H1 (cell line): ENCODE results near the gene ZNF398. TPM values are rescaled to one million over a fixed set of nuclear protein-coding genes. Genes with fewer than 3 reads are reported as not detected.
A peak's percentile ranks its signal among the peaks of the same experiment; 100 is the strongest.

Experiments
- CTCF ChIA-PET: fragments of 300-600 bp; sonication (Branson Sonifier 250); formaldehyde crosslinking; loops from one replicate; lab custom pipeline; 2021; ENCODE audit not compliant: partially characterized antibody; lab: Charles Lee
- POLR2A ChIA-PET: fragments of 300-600 bp; sonication (Branson Sonifier 250); formaldehyde crosslinking; loops from one replicate; lab custom pipeline; 2021; ENCODE audit warnings: inconsistent platforms; ENCODE audit not compliant: partially characterized antibody; lab: Charles Lee
- DNase-seq, 2 experiments: peaks; one replicate each; pipeline versions ENCODE4 v3.0.0 to v3.0.0-alpha.2; 2010 to 2022; ENCODE audit warnings: low spot score in 2 of 2, low read depth in 1 of 2, mixed read lengths in 1 of 2
- FAIRE-seq: peaks from 2 replicates; lab custom pipeline; 2011; peaks lifted over from hg19 to GRCh38; lab: Jason Lieb, UNC
- H2AFZ ChIP-seq: 2 replicates; pipeline ENCODE4 v1.8.1; 2012; ENCODE audit warnings: low read length, inconsistent platforms
- H2AK5ac ChIP-seq: 2 replicates; pipeline ENCODE4 v1.6.1; 2013; ENCODE audit warnings: low read depth, low read length
- H2BK120ac ChIP-seq: replicated peaks from 2 replicates; pipeline ENCODE3; 2013; ENCODE audit warnings: low read depth, low read length, inconsistent platforms
- H2BK12ac ChIP-seq: 2 replicates; pipeline ENCODE4 v1.6.1; 2013; ENCODE audit warnings: low read depth, low read length
- H2BK15ac ChIP-seq: 2 replicates; pipeline ENCODE4 v1.6.1; 2013; ENCODE audit warnings: low read length
- H2BK20ac ChIP-seq: 2 replicates; pipeline ENCODE4 v1.6.1; 2013; ENCODE audit warnings: low read length
- H2BK5ac ChIP-seq: 2 replicates; pipeline ENCODE4 v1.6.1; 2013; ENCODE audit warnings: low read depth, low read length
- H3K14ac ChIP-seq: 2 replicates; pipeline ENCODE4 v1.6.1; 2013; ENCODE audit warnings: inconsistent platforms; ENCODE audit not compliant: insufficient read length
- H3K18ac ChIP-seq: 2 replicates; pipeline ENCODE4 v1.6.1; 2013; ENCODE audit warnings: low read length; ENCODE audit errors: extremely low read depth
- H3K23ac ChIP-seq: 2 replicates; pipeline ENCODE4 v1.6.1; 2013; ENCODE audit warnings: inconsistent platforms; ENCODE audit not compliant: insufficient read length
- H3K23me2 ChIP-seq: 2 replicates; pipeline ENCODE4 v1.6.1; 2013; ENCODE audit warnings: low read depth, low read length
- H3K27ac ChIP-seq: 2 replicates; pipeline ENCODE4 v1.6.1; 2011; ENCODE audit warnings: low read depth, low read length, inconsistent platforms
- H3K27me3 ChIP-seq, 4 experiments: replicated peaks in 1 of 4; 1 replicate in 1 of 4; 2 replicates in 3 of 4; pipeline versions ENCODE4 v1.6.1 to v1.8.1; 2011 to 2013; ENCODE audit warnings: low read length in 3 of 4, mild to moderate bottlenecking in 3 of 4, inconsistent platforms in 2 of 4, mixed read lengths in 2 of 4, moderate library complexity in 1 of 4; ENCODE audit not compliant: control insufficient read depth in 3 of 4, insufficient read depth in 3 of 4; ENCODE audit errors: extremely low read depth in 1 of 4
- H3K36me3 ChIP-seq, 4 experiments: 2 replicates each; pipeline versions ENCODE4 v1.6.1 to v1.8.1; 2011 to 2013; ENCODE audit warnings: mild to moderate bottlenecking in 4 of 4, low read length in 3 of 4, moderate library complexity in 2 of 4, control low read depth in 1 of 4, inconsistent platforms in 1 of 4; ENCODE audit not compliant: insufficient read depth in 4 of 4, control insufficient read depth in 2 of 4
- H3K4ac ChIP-seq: replicated peaks from 2 replicates; pipeline ENCODE3; 2013; ENCODE audit warnings: low read length, low read depth, mixed read lengths, inconsistent platforms; ENCODE audit not compliant: insufficient read length
- H3K4me1 ChIP-seq, 4 experiments: replicated peaks in 1 of 4; 1 replicate in 1 of 4; 2 replicates in 3 of 4; pipeline versions ENCODE4 v1.6.1 to v1.8.1; 2011 to 2013; ENCODE audit warnings: low read length in 3 of 4, inconsistent platforms in 2 of 4, mixed read lengths in 1 of 4; ENCODE audit not compliant: insufficient read depth in 4 of 4, control insufficient read depth in 3 of 4
- H3K4me2 ChIP-seq, 2 experiments: 2 replicates each; pipeline versions ENCODE4 v1.6.1 to v1.8.1; 2011 to 2013; ENCODE audit warnings: low read depth in 2 of 2, low read length in 2 of 2, control low read depth in 1 of 2, inconsistent platforms in 1 of 2, mild to moderate bottlenecking in 1 of 2; ENCODE audit not compliant: insufficient read depth in 1 of 2
- H3K4me3 ChIP-seq, 4 experiments: fragments of 200-600, 300-600 bp in 1 of 4; sonication (generic), shearing (Covaris generic), sonication (Bioruptor Twin) in 1 of 4; 2 replicates each; pipeline versions ENCODE4 v1.5.1 to v1.8.1; 2011 to 2016; ENCODE audit warnings: low read length in 4 of 4, low read depth in 3 of 4, control low read depth in 2 of 4, inconsistent platforms in 2 of 4, mild to moderate bottlenecking in 2 of 4, mixed read lengths in 1 of 4, moderate library complexity in 1 of 4; ENCODE audit not compliant: insufficient read depth in 2 of 4; ENCODE audit errors: extremely low read depth in 1 of 4
- H3K56ac ChIP-seq: replicated peaks from 2 replicates; pipeline ENCODE3; 2013; ENCODE audit warnings: low read depth, mild to moderate bottlenecking, mixed read lengths, low read length, inconsistent platforms; ENCODE audit not compliant: insufficient read length
- H3K79me1 ChIP-seq: 2 replicates; pipeline ENCODE4 v1.6.1; 2013; ENCODE audit warnings: low read depth, low read length, control low read depth
- H3K79me2 ChIP-seq, 2 experiments: 2 replicates each; pipeline versions ENCODE4 v1.6.1 to v1.8.1; 2012 to 2013; ENCODE audit warnings: low read length in 2 of 2, mild to moderate bottlenecking in 2 of 2, inconsistent platforms in 1 of 2; ENCODE audit not compliant: insufficient read depth in 2 of 2, control insufficient read depth in 1 of 2
- H3K9ac ChIP-seq, 4 experiments: replicated peaks in 1 of 4; 1 replicate in 1 of 4; 2 replicates in 3 of 4; pipeline versions ENCODE4 v1.6.1 to v1.8.1; 2011 to 2013; ENCODE audit warnings: low read depth in 3 of 4, low read length in 3 of 4, control low read depth in 2 of 4, mild to moderate bottlenecking in 2 of 4, moderate library complexity in 2 of 4, inconsistent platforms in 1 of 4; ENCODE audit errors: extremely low read depth in 1 of 4
- H3K9me3 ChIP-seq, 2 experiments: 2 replicates each; pipeline versions ENCODE4 v1.6.1 to v1.8.1; 2012 to 2013; ENCODE audit warnings: mild to moderate bottlenecking in 2 of 2, moderate library complexity in 2 of 2, control low read depth in 1 of 2, inconsistent platforms in 1 of 2, low read depth in 1 of 2, low read length in 1 of 2, mixed read lengths in 1 of 2; ENCODE audit not compliant: insufficient read depth in 2 of 2
- H4K20me1 ChIP-seq, 2 experiments: replicated peaks in 1 of 2; 2 replicates each; pipeline versions ENCODE3 to v1.8.1; 2011 to 2013; ENCODE audit warnings: inconsistent platforms in 2 of 2, low read length in 2 of 2, mild to moderate bottlenecking in 1 of 2; ENCODE audit not compliant: insufficient read depth in 2 of 2, control insufficient read depth in 1 of 2
- H4K5ac ChIP-seq: 2 replicates; pipeline ENCODE4 v1.6.1; 2013; ENCODE audit warnings: low read length, low read depth, mixed read lengths, inconsistent platforms; ENCODE audit not compliant: insufficient read length
- H4K8ac ChIP-seq: 2 replicates; pipeline ENCODE4 v1.8.0; 2013; ENCODE audit warnings: mild to moderate bottlenecking, moderate library complexity, low read length, inconsistent platforms; ENCODE audit not compliant: insufficient read depth; ENCODE audit errors: extremely low read depth
- H4K91ac ChIP-seq: replicated peaks from 2 replicates; pipeline ENCODE3; 2013; ENCODE audit warnings: low read length, mixed read lengths, inconsistent platforms; ENCODE audit not compliant: insufficient read length
- FOSL1 ChIP-seq: IDR thresholded peaks from 2 replicates; pipeline ENCODE4 v1.6.1; 2011; ENCODE audit warnings: mild to moderate bottlenecking, low read depth, low read length, moderate library complexity; ENCODE audit not compliant: insufficient read depth
- KDM1A ChIP-seq: fragments of 200-600, 300-600 bp; sonication (generic); IDR thresholded peaks from 2 replicates; pipeline ENCODE4 v1.7.1; 2016; ENCODE audit warnings: mild to moderate bottlenecking, low read length, borderline replicate concordance
- NANOG ChIP-seq: IDR thresholded peaks from 2 replicates; pipeline ENCODE4 v1.6.1; 2011; ENCODE audit warnings: low read length, low read depth, mild to moderate bottlenecking, inconsistent platforms; ENCODE audit not compliant: insufficient read depth, poor library complexity, severe bottlenecking
- POLR2A ChIP-seq, 2 experiments: IDR thresholded peaks; 1 replicate in 1 of 2; 2 replicates in 1 of 2; pipeline ENCODE4 v1.6.1; 2011; ENCODE audit warnings: low read depth in 2 of 2, low read length in 2 of 2, mild to moderate bottlenecking in 2 of 2; ENCODE audit errors: control extremely low read depth in 1 of 2
- POLR2AphosphoS5 ChIP-seq: IDR thresholded peaks from 2 replicates; pipeline ENCODE4 v1.6.1; 2011; ENCODE audit warnings: low read depth, low read length
- SP1 ChIP-seq: IDR thresholded peaks from 2 replicates; pipeline ENCODE4 v1.6.1; 2011; ENCODE audit warnings: low read depth, low read length
- WGBS, 2 experiments: shearing (Covaris generic) in 1 of 2; methylation state at CpG; one replicate each; pipeline versions ENCODE4 v1.1.6 to v1.1.7; 2013 to 2015; ENCODE audit warnings: low lambda C conversion rate in 2 of 2, mixed read lengths in 2 of 2, inconsistent platforms in 1 of 2, low coverage in 1 of 2, missing lambda C conversion rate in 1 of 2; ENCODE audit not compliant: insufficient replicate concordance in 2 of 2, insufficient coverage in 1 of 2, insufficient read length in 1 of 2; ENCODE audit errors: extremely low coverage in 1 of 2, missing lambda C conversion rate in 1 of 2; 5-methylcytosine and 5-hydroxymethylcytosine counted together
- polyA plus RNA-seq, 7 experiments: library from polyadenylated mRNA; depleted of rRNA in 3 of 7; stranded (reverse) in 5 of 7; unstranded in 2 of 7; fragments of >200 nt in 5 of 7; fragments of 200-250 nt in 2 of 7; gene quantifications; 1 replicate in 5 of 7; 2 replicates in 1 of 7; 4 replicates in 1 of 7; pipeline versions ENCODE4 v1.2.1 to v1.2.3, GENCODE V29; 2011 to 2013; ENCODE audit warnings: missing spikeins in 2 of 7, mixed read lengths in 2 of 7
- total RNA-seq: library from RNA; stranded (reverse); fragmentation: NEBNext Ultra II Directional; extraction: Animal tissue kit (Norgen Biotek cat#: 25700); gene quantifications from 2 replicates; pipeline ENCODE4 v1.2.1, GENCODE V29; 2021

Gene ZNF398
- total and polyA plus RNA-seq, 2 of the 8 experiments (the other 6 are each of a cell fraction or from before 2014, with no cell fraction given), result 52.7 to 63.5 TPM

GRCh38 chr7:149229526-149229925 lies 82.3 kb downstream of the ZNF398 start:
- WGBS, 2 experiments, result 76% methylated on average over 6 of the region's 6 CpGs; no CpG with 5 or more reads in 1 of the 2 experiments
- Histone ChIP-seq H4K20me1 (peaks cover 0 to 2% of the 10 kb centered on the region in 2 experiments), H3K14ac (no peak overlapping the region)

More at GRCh38 chr7:149229526-149229925, 82.3 kb downstream of the ZNF398 start:
- H3K79me2 ChIP-seq, result no peaks in the 10 kb centered on the region
- CTCF ChIA-PET, result interaction anchor here (0.9 to 2.3 kb wide), 4 partner anchors 20 to 110 kb away, joined by 3 to 5 read pairs (median 3); partner anchors contain the start of gene ZNF282
- no peak overlapping the region for H3K4me2 ChIP-seq
- POLR2A ChIA-PET, result interaction anchor here (0.6 to 2.1 kb wide), 9 partner anchors 8 to 266 kb away, joined by 3 to 12 read pairs (median 5); partner anchors contain the start of gene ZNF282
- H3K79me1 ChIP-seq, result no peaks in the 10 kb centered on the region
- H4K5ac ChIP-seq, result no peak overlapping the region
- no peaks in the 10 kb centered on the region for H3K27me3 ChIP-seq
- H3K4me1 ChIP-seq, result no peaks in the 10 kb centered on the region; a peak in 1 of 7 replicates
- no peak overlapping the region for H3K18ac ChIP-seq
- H4K91ac ChIP-seq, result no peak overlapping the region
- H3K27ac ChIP-seq, result no peak overlapping the region
- no peak overlapping the region for H3K56ac ChIP-seq
- no peak overlapping the region for H3K4ac ChIP-seq
- DNase-seq (no peak), FAIRE-seq (no peak)
- H2BK12ac ChIP-seq, result no peak overlapping the region
- no peak overlapping the region for H4K8ac ChIP-seq
- H3K9me3 ChIP-seq, result no peaks in the 10 kb centered on the region
- TF ChIP-seq FOSL1 (no peak), KDM1A (no peak), POLR2AphosphoS5 (0 out of 2 replicates have a peak, but pooled peaks have one; percentile 13), NANOG (no peak), SP1 (no peak), POLR2A (IDR thresholded peaks at IDR 0.05; ENCODE audit: control extremely low read depth in 1 of 2, low read depth in 2 of 2, low read length in 2 of 2) (peak in 1 of 2 experiments; percentile 11; a peak in 1 of 3 replicates)
- no peak overlapping the region for H3K4me3 ChIP-seq
- no peak overlapping the region for H2BK20ac ChIP-seq
- no peak overlapping the region; the same call in 1 of the 2 replicates for H2BK5ac ChIP-seq
- peaks cover 0 to 7% (median 2%) of the 10 kb centered on the region in 4 experiments; a peak in 5 of 8 replicates for H3K36me3 ChIP-seq
- H3K23me2 ChIP-seq, result 0 out of 2 replicates have a peak, but pooled peaks cover 4% of the 10 kb centered on the region
- no peak overlapping the region for H3K23ac ChIP-seq
- H2BK15ac ChIP-seq, result no peak overlapping the region
- H2AFZ ChIP-seq, result no peak overlapping the region
- no peak overlapping the region for H2AK5ac ChIP-seq
- no peak overlapping the region for H3K9ac ChIP-seq
- no peak overlapping the region for H2BK120ac ChIP-seq
